ENCODE data around the gene VPS13D.

- TF ChIP-seq CTCF (IDR thresholded peaks at IDR 0.05), result no peak
- no peak for TF ChIP-seq POLR2AphosphoS5 (IDR thresholded peaks at IDR 0.05; ENCODE audit: insufficient read depth in 1 of 2, low read depth in 1 of 2)
Observed at GRCh38 chr1:12369258-12369657, 139.4 kb downstream of the VPS13D start.

All from vagina (tissue), 2 donors.